ENCODE data around the gene DGKG.

DNA sequence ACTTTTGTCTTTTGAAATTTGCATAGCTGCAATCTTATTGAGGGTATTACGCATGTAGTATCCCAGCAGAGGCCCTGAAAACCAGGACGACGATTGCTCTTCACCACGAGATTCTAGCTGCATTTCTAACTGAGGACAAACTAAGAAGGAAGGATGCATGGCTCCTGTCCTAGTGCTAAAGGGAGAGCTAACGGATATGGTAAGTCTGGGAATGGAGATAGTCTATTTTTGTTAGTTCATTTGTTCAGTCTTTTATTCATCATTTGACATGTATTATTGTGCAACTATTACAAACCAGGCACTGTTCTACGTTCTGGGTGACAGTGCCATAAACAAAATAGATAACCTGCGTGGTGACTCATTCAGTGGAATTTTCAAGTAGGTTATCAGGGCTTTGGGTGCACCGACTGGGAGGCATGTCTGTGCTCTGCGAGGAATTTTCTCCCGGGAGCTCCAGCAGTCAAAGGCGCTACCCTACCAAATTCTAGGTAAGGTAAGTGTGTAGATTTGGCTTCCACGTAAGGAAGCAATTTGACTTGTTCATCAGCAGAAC, 201.3 kb downstream of the DGKG start:
- TF ChIP-seq POLR2A (IDR thresholded peaks at IDR 0.05; ENCODE audit: low read length) (no peak), GATA1 (IDR thresholded peaks at IDR 0.05; ENCODE audit: low read depth, low read length) (no peak)
